Transverse colon (tissue), 4 donors: ENCODE measurements around the gene MTMR6. TPM values are rescaled to one million over a fixed set of nuclear protein-coding genes. Genes with fewer than 3 reads are reported as not detected.

Source experiments
- DNase-seq: peaks from one replicate; pipeline ENCODE4 v3.0.0-alpha.2; 2019
- H3K27ac ChIP-seq, 4 donors: fragments of 200-600 bp; sonication (generic); 2 replicates each; pipeline ENCODE4 v1.5.1; 2016 to 2018; ENCODE audit warnings: inconsistent platforms in 4 of 4
- H3K27me3 ChIP-seq: fragments of 200-600 bp; sonication (generic); 2 replicates; pipeline ENCODE4 v1.5.1; 2017; ENCODE audit warnings: inconsistent platforms
- H3K36me3 ChIP-seq, 4 donors: fragments of 200-600 bp; sonication (generic); 2 replicates each; pipeline ENCODE4 v1.5.1; 2017 to 2019; ENCODE audit warnings: inconsistent platforms in 4 of 4
- H3K4me1 ChIP-seq, 4 donors: fragments of 200-600 bp; sonication (generic); 2 replicates each; pipeline ENCODE4 v1.5.1; 2017 to 2020; ENCODE audit warnings: inconsistent platforms in 4 of 4
- H3K4me3 ChIP-seq, 4 donors: fragments of 200-600 bp; sonication (generic); 1 replicate in 1 of 4; 2 replicates in 3 of 4; pipeline versions ENCODE4 v1.5.1 to v1.6.1; 2017 to 2019; ENCODE audit warnings: inconsistent platforms in 4 of 4
- H3K9me3 ChIP-seq, 2 donors: fragments of 200-600 bp; sonication (generic); 2 replicates each; pipeline ENCODE4 v1.5.1; 2017 to 2019; ENCODE audit warnings: inconsistent platforms in 2 of 2
- CTCF ChIP-seq, 5 experiments: fragments of 200-600 bp in 3 of 5; fragments of 450-650 bp in 2 of 5; sonication (generic) in 3 of 5; IDR thresholded peaks; 1 replicate in 2 of 5; 2 replicates in 3 of 5; pipeline ENCODE4 v1.5.1; 2016 to 2017; ENCODE audit warnings: antibody characterized with exemption in 5 of 5, inconsistent platforms in 3 of 5, mild to moderate bottlenecking in 2 of 5, moderate library complexity in 1 of 5
- EP300 ChIP-seq: sonication (generic); formaldehyde crosslinking; IDR thresholded peaks from one replicate; pipeline ENCODE4 v1.6.1; 2017; ENCODE audit warnings: antibody characterized with exemption, low read depth
- POLR2A ChIP-seq: fragments of 450-650 bp; IDR thresholded peaks from one replicate; pipeline ENCODE4 v1.6.1; 2016; ENCODE audit warnings: antibody characterized with exemption, mild to moderate bottlenecking, moderate library complexity
- POLR2AphosphoS5 ChIP-seq, 3 donors: sonication (generic); formaldehyde crosslinking; IDR thresholded peaks; one replicate each; pipeline ENCODE4 v1.6.1; 2016; ENCODE audit warnings: antibody characterized with exemption in 3 of 3
- WGBS, 2 donors: methylation state at CpG; one replicate each; pipeline ENCODE4 v1.1.5; 2018; ENCODE audit warnings: low coverage in 1 of 2; 5-methylcytosine and 5-hydroxymethylcytosine counted together
- in situ Hi-C, 4 donors: fragments of 200-750 bp; cut with MboI; loops; one replicate each; pipeline versions ENCODE4 v1.15.0 to v1.15.1; 2017; ENCODE audit warnings: low sequenced_read_pairs in 3 of 4, low pct_ligation_motif_present in 1 of 4, low pct_unique_long_range_greater_than_20kb in 1 of 4
- intact Hi-C: fragments of 100-400 bp; cut with DNase I; formaldehyde crosslinking; loops from one replicate; pipeline ENCODE4 v1.15.1; 2023; ENCODE audit warnings: low total_unique reads
- total RNA-seq, 4 donors: library from RNA; depleted of rRNA; stranded (reverse); fragments of >200 nt; gene quantifications; one replicate each; pipeline ENCODE4 v1.1.0, GENCODE V29; 2016

MTMR6 gene
- total RNA-seq, 4 donors from 2014 or later: 6.4 to 16.4 (median 11.9) TPM

- 73% methylated on average over 1 of the region's 1 CpG; no CpG with 5 or more reads in 1 of the 2 donors for WGBS, 2 donors
- Histone ChIP-seq H3K4me1 (peaks cover 3 to 22% (median 5%) of the 10 kb centered on the region in 4 donors), H3K9me3 (no peaks in the 10 kb centered on the region), H3K36me3 (no peaks in the 10 kb centered on the region), H3K27me3 (no peaks in the 10 kb centered on the region), H3K4me3 (no peak overlapping the region), H3K27ac (no peak overlapping the region)
- DNase-seq: no peak
- in situ Hi-C loops (loop anchor here in 1 of 4 donors (25.0 kb wide), 1 partner anchor 905 kb away; no protein-coding TSS in a partner anchor), intact Hi-C loops (no loop called here)
- TF ChIP-seq CTCF (IDR thresholded peaks at IDR 0.05): no peak
Observed at GRCh38 chr13:25281935-25282332, 5.4 kb downstream of the MTMR6 start.

GRCh38 chr13:25281193-25281934 is 5.9 kb downstream of the MTMR6 start:
- Histone ChIP-seq H3K36me3 (no peaks in the 10 kb centered on the region), H3K9me3 (no peaks in the 10 kb centered on the region), H3K4me1 (peaks cover 3 to 21% (median 5%) of the 10 kb centered on the region in 4 donors), H3K27ac (no peak overlapping the region), H3K27me3 (no peaks in the 10 kb centered on the region), H3K4me3 (no peak overlapping the region)
- intact Hi-C loops: no loop called here
- no peak for DNase-seq
- in situ Hi-C loops: loop anchor here in 1 of 4 donors (25.0 kb wide), 1 partner anchor 906 kb away; no protein-coding TSS in a partner anchor
- TF ChIP-seq POLR2A (no peak), CTCF (IDR thresholded peaks at IDR 0.05) (no peak), EP300 (no peak), POLR2AphosphoS5 (IDR thresholded peaks at IDR 0.05) (no peak)
- WGBS, 2 donors: 51 to 56% methylated on average over 3 to 4 of the region's 4 CpGs

- Histone ChIP-seq H3K36me3 (no peaks in the 10 kb centered on the region), H3K4me1 (peaks cover 0 to 15% (median 0%) of the 10 kb centered on the region in 4 donors), H3K9me3 (no peaks in the 10 kb centered on the region), H3K27ac (no peak overlapping the region), H3K27me3 (no peaks in the 10 kb centered on the region), H3K4me3 (no peak overlapping the region)
- DNase-seq: no peak
- intact Hi-C loops (no loop called here), in situ Hi-C loops (loop anchor here in 1 of 4 donors (25.0 kb wide), 1 partner anchor 907 kb away; no protein-coding TSS in a partner anchor)
- TF ChIP-seq POLR2AphosphoS5 (IDR thresholded peaks at IDR 0.05) (no peak), POLR2A (no peak), EP300 (no peak), CTCF (IDR thresholded peaks at IDR 0.05) (no peak)
Observed at GRCh38 chr13:25280396-25280795, 6.9 kb downstream of the MTMR6 start.

- intact Hi-C loops: no loop called here
- peaks cover 0 to 20% (median 8%) of the 10 kb centered on the region in 4 donors for H3K36me3 ChIP-seq
- 80 to 87% methylated on average over 1 to 2 of the region's 2 CpGs for WGBS, 2 donors
Observed at GRCh38 chr13:25276748-25277147, 10.5 kb downstream of the MTMR6 start.

More at GRCh38 chr13:25276748-25277147, 10.5 kb downstream of the MTMR6 start:
- no peak overlapping the region for H3K4me3 ChIP-seq
- no peak overlapping the region for H3K27ac ChIP-seq
- H3K4me1 ChIP-seq: peaks cover 0 to 3% (median 0%) of the 10 kb centered on the region in 4 donors
- in situ Hi-C loops: loop anchor here in 1 of 4 donors (25.0 kb wide), 1 partner anchor 911 kb away; no protein-coding TSS in a partner anchor
- DNase-seq: no peak
- no peaks in the 10 kb centered on the region for H3K9me3 ChIP-seq
- TF ChIP-seq EP300 (no peak), CTCF (IDR thresholded peaks at IDR 0.05) (no peak), POLR2A (no peak), POLR2AphosphoS5 (IDR thresholded peaks at IDR 0.05) (no peak)
- H3K27me3 ChIP-seq: no peaks in the 10 kb centered on the region
